NCI-H345 treated with DMSO at 0.1 percent for 48 hours (cell line): Measurements from ENCODE around the gene ZSWIM5.
"Not testable (repeated sequence)": the region's sequence is repeated elsewhere in the genome, so short reads cannot be mapped to it uniquely, and the experiment has no call there.

Experiments
- DNase-seq: peaks from one replicate; lab custom pipeline; 2025; ENCODE audit not compliant: unreplicated experiment; lab: John Stamatoyannopoulos, UW

ZSWIM5 gene

DNA sequence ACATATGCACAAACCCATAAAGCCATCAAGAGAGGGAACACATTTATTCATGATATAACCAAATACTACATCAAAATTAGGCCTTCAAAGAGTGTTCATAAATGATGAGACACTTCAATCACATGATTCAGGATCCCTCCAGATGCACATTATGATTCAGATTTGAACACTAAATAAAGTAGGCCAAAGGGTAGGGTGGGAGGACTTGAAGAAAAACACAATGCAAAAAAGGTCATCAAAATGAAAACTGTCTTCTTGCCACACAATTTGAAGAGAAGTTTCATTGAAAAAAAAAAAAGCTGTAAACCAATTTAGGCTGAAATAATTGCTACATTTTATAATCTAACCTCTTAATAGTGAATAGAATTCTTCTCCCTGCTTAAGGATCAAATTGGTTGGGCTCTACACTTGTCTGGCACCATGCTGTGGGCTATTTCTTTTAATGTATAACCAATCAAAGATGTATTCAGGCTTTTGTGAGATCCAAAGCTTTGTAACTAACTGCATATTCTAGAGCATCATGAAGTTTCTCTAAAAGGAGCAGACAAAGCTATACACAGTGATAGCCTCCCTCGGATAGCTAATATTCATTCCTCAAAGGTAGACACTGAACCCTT, 58.1 kb downstream of the ZSWIM5 start:
- no peak for DNase-seq

DNA sequence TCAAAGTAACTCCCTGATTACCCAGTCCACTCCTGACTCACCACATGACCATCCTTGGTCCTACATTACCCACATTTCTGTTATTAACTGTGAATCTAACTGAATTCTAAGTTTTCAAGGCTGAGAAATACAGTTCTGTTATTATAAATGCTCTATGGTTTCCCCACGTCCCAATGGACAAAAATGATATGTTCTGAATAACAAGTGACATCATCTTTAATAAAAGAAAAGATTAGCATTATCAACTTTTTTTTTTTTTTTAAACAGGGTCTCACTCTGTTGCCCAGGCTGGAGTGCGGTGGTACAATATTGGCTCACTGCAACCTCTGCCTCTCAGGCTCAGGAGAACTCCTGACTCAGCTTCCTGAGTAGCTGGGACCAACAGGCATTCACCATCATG, 59.6 kb downstream of the ZSWIM5 start:
- DNase-seq = no peak

GRCh38 chr1:45141247-45142003, 65.0 kb downstream of the ZSWIM5 start:
- no peak for DNase-seq

GRCh38 chr1:45136984-45137383, 69.4 kb downstream of the ZSWIM5 start:
- no peak for DNase-seq

GRCh38 chr1:45135316-45135715, 71.1 kb downstream of the ZSWIM5 start:
- no peak for DNase-seq

DNA sequence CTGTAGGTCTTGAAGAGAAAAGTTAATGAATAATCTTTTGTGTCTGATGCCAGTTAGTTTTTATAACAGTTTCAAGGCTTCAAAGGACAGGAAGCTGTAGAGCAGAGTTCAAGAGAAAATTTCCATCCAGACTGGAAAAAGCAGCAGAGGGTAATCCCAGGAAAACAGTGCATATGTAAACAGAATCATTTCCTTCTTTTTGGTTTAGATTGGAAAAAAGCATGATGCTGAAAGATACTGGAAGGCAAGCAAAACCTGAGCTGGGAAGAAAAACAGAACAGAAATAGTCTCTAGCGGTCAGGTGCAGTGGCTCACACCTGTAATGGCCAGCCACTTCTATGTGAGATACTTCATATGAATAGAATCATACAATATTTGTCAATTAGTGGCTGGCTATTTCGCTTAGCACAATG, 71.9 kb downstream of the ZSWIM5 start:
- DNase-seq = no peak

DNA sequence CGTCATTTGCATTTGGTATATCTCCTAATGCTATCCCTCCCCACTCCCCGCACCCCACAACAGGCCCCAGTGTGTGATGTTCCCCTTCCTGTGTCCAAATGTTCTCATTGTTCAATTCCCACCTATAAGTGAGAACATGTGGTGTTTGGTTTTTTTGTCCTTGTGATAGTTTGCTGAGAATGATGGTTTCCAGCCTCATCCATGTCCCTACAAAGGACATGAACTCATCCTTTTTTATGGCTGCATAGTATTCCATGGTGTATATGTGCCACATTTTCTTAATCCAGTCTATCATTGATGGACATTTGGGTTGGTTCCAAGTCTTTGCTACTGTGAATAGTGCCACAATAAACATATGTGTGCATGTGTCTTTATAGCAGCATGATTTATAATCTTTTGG, 73.7 kb downstream of the ZSWIM5 start:
- DNase-seq = not testable (repeated sequence)

GRCh38 chr1:45123358-45123757, 83.0 kb downstream of the ZSWIM5 start:
- DNase-seq = no peak

GRCh38 chr1:45122724-45123123, 83.7 kb downstream of the ZSWIM5 start:
- DNase-seq = no peak

GRCh38 chr1:45117766-45118165, 88.6 kb downstream of the ZSWIM5 start:
- DNase-seq = no peak

GRCh38 chr1:45116820-45117219, 89.6 kb downstream of the ZSWIM5 start:
- no peak for DNase-seq

DNA sequence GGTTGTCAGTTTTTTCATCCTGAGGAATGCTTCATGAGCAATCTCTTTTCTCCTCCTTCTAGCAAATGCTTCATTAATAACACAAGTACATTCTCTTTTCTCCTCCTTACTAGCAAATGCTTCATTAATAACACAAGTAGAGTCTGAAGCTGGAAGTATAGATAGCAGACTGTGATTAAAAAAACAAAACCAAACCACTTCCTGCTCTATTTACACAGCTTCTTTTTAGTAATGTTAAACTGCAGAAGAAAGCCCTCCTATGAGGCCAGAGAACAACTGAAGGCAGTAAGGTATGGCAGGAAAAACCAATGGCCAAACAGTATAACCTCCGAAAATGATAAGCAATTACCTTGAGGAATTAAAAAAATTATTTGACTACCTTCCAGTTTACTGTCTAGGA, 90.1 kb downstream of the ZSWIM5 start:
- DNase-seq = no peak

GRCh38 chr1:45115198-45115597, 91.2 kb downstream of the ZSWIM5 start:
- DNase-seq = not testable (repeated sequence)

DNA sequence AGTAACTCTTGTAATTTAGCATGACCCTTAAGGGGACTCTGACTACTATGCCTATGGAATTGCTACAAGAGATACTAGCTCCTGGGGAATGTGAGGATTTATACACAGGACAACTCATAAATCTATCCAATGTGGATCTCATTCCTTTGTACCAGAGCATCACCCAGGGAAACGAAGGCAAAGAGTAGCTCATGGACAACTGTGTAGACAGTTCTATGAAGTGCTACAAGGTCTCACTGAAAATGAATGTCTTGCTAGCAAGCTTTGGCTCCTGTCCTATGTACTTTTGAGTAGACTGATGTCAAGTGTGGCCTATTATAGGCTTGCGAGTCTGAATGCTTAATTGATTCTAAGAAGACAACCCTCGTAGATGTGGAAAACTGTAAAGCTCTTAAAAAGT, 93.7 kb downstream of the ZSWIM5 start:
- DNase-seq = no peak

DNA sequence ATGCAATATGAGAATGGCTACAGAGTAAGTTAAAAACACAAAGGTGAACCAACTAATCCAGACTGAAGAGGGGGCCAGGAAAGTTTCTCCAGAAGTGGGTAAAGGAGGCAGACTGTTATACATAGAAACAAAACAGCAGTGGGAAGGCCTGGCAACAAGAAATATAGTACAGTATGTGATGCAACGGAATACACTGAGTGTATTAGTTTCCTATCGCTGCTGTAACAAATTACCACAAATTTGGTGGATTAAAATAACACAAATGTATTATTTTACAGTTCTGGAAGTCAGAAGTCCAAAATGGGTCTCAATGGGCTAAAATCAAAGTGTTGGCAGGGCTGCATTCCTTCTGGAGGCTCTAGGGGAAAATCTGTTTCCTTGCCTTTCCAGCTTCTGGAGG, 95.2 kb downstream of the ZSWIM5 start:
- no peak for DNase-seq

GRCh38 chr1:45107782-45108181, 98.6 kb downstream of the ZSWIM5 start:
- DNase-seq = no peak

DNA sequence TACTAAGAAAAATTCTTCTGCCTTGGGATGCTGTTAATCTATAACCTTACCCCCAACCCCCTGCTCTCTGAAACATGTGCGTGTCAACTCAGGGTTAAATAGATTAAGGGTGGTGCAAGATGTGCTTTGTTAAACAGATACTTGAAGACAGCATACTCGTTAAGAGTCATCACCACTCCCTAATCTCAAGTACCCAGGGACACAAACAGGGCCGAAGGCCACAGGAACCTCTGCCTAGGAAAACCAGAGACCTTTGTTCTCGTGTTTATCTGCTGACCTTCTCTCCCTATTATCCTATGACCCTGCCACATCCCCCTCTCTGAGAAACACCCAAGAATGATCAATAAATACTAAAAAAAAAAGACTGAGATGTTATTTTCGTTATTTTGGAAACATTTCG, 99.5 kb downstream of the ZSWIM5 start:
- not testable (repeated sequence) for DNase-seq

- DNase-seq = not testable (repeated sequence)
These were observed 100.3 kb downstream of the ZSWIM5 start for GRCh38 chr1:45106156-45106545.

DNA sequence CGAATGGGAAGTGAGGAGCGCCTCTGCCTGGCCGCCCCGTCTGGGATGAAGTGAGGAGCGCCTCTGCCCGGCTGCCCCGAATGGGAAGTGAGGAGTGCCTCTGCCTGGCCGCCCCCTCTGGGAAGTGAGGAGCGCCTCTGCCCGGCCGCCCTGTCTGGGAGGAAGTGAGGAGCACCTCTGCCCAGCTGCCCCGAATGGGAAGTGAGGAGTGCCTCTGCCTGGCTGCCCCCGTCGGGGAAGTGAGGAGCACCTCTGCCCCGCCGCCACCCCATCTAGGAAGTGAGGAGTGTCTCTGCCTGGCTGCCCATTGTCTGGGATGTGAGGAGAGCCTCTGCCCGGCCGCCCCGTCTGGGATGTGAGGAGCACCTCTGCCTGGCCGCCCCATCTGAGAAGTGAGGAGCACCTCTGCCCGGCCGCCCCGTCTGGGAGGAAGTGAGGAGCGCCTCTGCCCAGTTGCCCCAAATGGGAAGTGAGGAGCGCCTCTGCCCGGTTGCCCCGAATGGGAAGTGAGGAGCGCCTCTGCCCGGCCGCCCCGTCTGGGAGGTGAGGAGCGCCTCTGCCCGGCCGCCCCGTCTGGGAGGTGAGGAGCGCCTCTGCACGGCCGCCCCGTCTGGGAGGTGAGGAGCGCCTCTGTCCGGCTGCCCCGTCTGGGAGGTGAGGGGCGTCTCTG, 100.8 kb downstream of the ZSWIM5 start:
- DNase-seq = not testable (repeated sequence)

DNA sequence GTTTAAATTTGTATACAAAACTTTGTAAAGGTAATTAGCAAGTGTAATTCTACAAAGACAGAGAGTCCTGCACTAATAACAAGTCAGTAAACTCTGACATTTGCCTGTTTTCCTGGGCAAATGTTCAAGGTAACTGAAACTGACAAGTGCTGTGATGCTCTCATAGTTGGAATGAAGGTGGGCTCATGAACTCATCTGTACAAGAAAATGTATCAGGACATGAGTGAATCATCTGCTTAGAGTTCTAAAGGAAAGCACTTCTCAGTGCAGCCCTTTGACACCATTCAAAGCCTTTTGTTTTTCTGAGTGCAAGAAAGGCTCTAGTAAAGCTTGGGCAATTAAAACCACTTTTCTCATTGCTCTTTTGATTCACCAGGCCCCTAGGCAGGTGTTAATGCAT, 102.9 kb downstream of the ZSWIM5 start:
- DNase-seq = no peak

DNA sequence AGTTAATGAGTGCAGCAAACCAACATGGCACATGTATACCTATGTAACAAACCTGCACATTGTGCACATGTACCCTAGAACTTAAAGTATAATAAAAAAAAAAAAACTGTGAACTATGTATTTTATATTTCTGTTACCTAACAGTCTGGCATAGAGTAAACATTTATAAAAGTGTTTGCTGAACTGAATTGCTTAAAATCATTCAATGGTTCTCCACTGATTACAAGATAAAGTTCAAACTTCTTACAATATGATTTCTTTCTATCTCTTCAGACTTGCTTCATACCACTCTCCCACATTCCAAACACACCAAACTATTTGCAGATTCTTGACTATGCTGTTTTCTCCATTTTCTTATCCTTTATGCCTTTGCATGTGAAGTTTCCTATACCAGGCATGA, 104.5 kb downstream of the ZSWIM5 start:
- DNase-seq = no peak

- not testable (repeated sequence) for DNase-seq
These were observed 104.9 kb downstream of the ZSWIM5 start for GRCh38 chr1:45101528-45101927.
